Fibroblast of pulmonary artery (primary cell): ENCODE measurements around the gene KIF26B.

Experiments used
- DNase-seq: peaks from one replicate; pipeline ENCODE4 v3.0.0-alpha.2; 2010; ENCODE audit warnings: low read depth
- H3K4me3 ChIP-seq: replicated peaks from 2 replicates; pipeline ENCODE4 v1.5.1; 2011; ENCODE audit warnings: low read depth, mild to moderate bottlenecking, control low read depth, low read length, moderate library complexity
- CTCF ChIP-seq: IDR thresholded peaks from 2 replicates; pipeline ENCODE4 v1.5.1; 2011; ENCODE audit warnings: mild to moderate bottlenecking, control low read depth, low read length, inconsistent platforms; ENCODE audit errors: missing control alignments

Gene KIF26B

GRCh38 chr1:245246433-245246832 is 91.6 kb downstream of the KIF26B start:
- no peak overlapping the region for H3K4me3 ChIP-seq
- no peak for TF ChIP-seq CTCF
- DNase-seq: no peak

- no peak overlapping the region for H3K4me3 ChIP-seq
- no peak for TF ChIP-seq CTCF
- no peak for DNase-seq
These were observed 92.6 kb downstream of the KIF26B start for GRCh38 chr1:245247356-245247755.

- TF ChIP-seq CTCF: no peak
- no peak for DNase-seq
- no peak overlapping the region for H3K4me3 ChIP-seq
These were observed 93.0 kb downstream of the KIF26B start for GRCh38 chr1:245247801-245248200.

DNA sequence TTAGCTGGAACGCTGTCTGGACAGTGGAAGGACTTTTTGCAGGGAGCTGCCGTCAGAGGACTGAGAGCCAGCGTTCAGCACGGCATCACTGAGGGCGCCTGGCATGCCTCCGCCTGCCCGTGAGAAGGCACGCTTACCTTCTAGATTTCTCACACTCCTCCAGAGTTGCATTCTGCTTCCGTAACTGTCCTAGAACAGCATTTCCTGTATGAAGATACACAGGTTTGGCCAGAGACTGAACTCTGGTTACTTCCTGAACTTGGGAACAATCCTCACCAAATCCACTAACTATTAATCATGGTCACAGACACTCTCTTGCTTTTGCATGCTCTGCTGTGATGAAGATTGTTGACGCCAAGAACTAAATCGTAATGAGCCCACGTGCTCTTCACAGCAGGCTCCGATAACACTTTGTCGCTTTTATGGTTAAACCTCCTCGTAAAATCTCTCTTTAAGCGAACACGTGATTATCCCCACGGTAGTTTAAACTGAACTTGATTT is 93.5 kb downstream of the KIF26B start:
- H3K4me3 ChIP-seq: no peak overlapping the region
- DNase-seq: no peak
- no peak for TF ChIP-seq CTCF

GRCh38 chr1:245255783-245256182 is 101.0 kb downstream of the KIF26B start:
- H3K4me3 ChIP-seq: no peak overlapping the region
- no peak for DNase-seq
- TF ChIP-seq CTCF: no peak

- H3K4me3 ChIP-seq: no peak overlapping the region
- no peak for TF ChIP-seq CTCF
- no peak for DNase-seq
These were observed 101.7 kb downstream of the KIF26B start for GRCh38 chr1:245256528-245256927.

- H3K4me3 ChIP-seq: no peak overlapping the region
- TF ChIP-seq CTCF: no peak
- no peak for DNase-seq
These were observed 103.6 kb downstream of the KIF26B start for GRCh38 chr1:245258271-245258920.
